Measurements from ENCODE around the gene CHRM5. TPM values are rescaled to one million over a fixed set of nuclear protein-coding genes. Genes with fewer than 3 reads are reported as not detected.

CHRM5 gene, protein sequence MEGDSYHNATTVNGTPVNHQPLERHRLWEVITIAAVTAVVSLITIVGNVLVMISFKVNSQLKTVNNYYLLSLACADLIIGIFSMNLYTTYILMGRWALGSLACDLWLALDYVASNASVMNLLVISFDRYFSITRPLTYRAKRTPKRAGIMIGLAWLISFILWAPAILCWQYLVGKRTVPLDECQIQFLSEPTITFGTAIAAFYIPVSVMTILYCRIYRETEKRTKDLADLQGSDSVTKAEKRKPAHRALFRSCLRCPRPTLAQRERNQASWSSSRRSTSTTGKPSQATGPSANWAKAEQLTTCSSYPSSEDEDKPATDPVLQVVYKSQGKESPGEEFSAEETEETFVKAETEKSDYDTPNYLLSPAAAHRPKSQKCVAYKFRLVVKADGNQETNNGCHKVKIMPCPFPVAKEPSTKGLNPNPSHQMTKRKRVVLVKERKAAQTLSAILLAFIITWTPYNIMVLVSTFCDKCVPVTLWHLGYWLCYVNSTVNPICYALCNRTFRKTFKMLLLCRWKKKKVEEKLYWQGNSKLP
- not detected for total RNA-seq
- long read RNA-seq, partial matches to known transcripts = 0 of 6 reads
- long read RNA-seq, other reads (novel, unspliced or antisense) = 6 of 6 reads

DNA sequence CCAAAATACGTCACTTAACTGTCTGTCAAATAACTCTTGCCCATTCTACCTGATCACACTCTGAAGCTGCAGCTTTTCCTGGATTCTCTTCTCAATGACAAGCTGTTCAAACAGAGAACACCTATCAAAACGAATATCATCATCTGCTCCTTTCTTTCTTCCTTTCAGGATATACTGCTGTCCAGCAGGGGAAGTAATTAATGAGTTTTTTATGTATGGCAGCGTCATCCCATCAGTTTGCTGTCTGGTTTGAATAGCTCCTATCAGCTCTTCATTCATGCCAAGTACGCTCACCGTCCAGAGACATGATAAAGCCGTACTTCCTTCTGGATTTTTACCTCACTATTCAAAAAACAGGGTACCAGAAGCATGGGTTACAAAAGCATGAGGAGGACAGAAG, at the start of gene CHRM5:
TSS of gene CHRM5 (plus strand) at position 274 of the 400 bp plus-strand sequence. CDS start 94,221 bp downstream, outside the sequence.
- DNase-seq (no peak), ATAC-seq (no peak)
- TF ChIP-seq, protein P1, sequence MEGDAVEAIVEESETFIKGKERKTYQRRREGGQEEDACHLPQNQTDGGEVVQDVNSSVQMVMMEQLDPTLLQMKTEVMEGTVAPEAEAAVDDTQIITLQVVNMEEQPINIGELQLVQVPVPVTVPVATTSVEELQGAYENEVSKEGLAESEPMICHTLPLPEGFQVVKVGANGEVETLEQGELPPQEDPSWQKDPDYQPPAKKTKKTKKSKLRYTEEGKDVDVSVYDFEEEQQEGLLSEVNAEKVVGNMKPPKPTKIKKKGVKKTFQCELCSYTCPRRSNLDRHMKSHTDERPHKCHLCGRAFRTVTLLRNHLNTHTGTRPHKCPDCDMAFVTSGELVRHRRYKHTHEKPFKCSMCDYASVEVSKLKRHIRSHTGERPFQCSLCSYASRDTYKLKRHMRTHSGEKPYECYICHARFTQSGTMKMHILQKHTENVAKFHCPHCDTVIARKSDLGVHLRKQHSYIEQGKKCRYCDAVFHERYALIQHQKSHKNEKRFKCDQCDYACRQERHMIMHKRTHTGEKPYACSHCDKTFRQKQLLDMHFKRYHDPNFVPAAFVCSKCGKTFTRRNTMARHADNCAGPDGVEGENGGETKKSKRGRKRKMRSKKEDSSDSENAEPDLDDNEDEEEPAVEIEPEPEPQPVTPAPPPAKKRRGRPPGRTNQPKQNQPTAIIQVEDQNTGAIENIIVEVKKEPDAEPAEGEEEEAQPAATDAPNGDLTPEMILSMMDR (IDR thresholded peaks at IDR 0.05) = no peak

DNA sequence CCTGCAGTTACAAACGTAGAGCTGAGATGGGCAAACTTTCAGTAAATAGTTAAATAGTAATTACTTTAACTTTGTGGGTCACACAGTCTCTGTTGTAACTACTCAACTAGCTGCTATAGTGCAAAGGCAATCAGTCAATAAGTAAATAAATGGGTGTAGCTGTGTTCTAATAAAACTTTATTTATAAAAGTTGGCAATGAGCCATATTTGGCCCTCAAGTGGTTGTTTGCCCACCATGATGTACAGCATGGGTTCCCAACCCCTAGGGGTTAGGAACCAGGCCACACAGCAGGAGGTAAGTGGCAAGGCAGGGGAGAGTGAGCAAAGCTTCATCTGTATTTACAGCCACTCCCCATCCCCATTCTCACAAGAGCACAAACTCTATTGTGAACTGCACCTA, 44.9 kb upstream of the CHRM5 start:
- ATAC-seq = no peak
- no peak for DNase-seq
- TF ChIP-seq, protein P1 (IDR thresholded peaks at IDR 0.05) = no peak
- Histone ChIP-seq H3K36me3 (no peaks in the 10 kb centered on the region), H3K9me3 (no peaks in the 10 kb centered on the region), H3K27me3 (ENCODE audit: low read depth) (no peaks in the 10 kb centered on the region), H3K4me1 (no peaks in the 10 kb centered on the region), H3K4me3 (no peak overlapping the region), H3K27ac (no peak overlapping the region)
- intact Hi-C loops (cut with DNase I) = no loop called here

More for the DNA sequence above, at the start of gene CHRM5:
- Histone ChIP-seq H3K4me1 (no peaks in the 10 kb centered on the region), H3K4me3 (no peak within 1 kb of the TSS), H3K36me3 (no peaks in the 10 kb centered on the region), H3K27me3 (ENCODE audit: low read depth) (no peaks in the 10 kb centered on the region), H3K27ac (no peak within 1 kb of the TSS), H3K9me3 (no peaks in the 10 kb centered on the region)
- intact Hi-C loops (cut with DNase I) = no loop called here

DNA sequence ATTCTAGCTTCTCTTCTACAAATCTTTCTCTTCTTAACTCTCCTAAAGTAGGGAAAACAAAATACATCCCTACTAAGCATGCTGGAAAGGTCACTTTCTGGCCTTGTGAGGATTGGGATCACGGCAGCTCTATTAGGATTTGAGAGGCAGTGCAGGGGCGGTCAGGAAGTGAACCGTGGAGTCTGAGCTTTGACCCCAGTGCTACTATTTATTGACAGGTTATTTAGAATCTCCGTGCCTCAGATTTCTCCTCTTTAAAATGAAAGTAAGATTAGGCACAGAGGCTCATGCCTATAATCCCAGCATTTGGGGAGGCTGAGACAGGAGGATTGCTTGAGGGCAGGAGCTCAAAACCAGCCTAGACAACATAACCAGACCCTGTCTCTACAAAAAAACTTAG, 42.0 kb upstream of the CHRM5 start:
- Histone ChIP-seq H3K27ac (no peak overlapping the region), H3K36me3 (no peaks in the 10 kb centered on the region), H3K9me3 (no peaks in the 10 kb centered on the region), H3K27me3 (ENCODE audit: low read depth) (no peaks in the 10 kb centered on the region), H3K4me1 (no peaks in the 10 kb centered on the region), H3K4me3 (no peak overlapping the region)
- no peak for ATAC-seq
- TF ChIP-seq, protein P1 (IDR thresholded peaks at IDR 0.05) = no peak
- DNase-seq = no peak
- intact Hi-C loops (cut with DNase I) = no loop called here

DNA sequence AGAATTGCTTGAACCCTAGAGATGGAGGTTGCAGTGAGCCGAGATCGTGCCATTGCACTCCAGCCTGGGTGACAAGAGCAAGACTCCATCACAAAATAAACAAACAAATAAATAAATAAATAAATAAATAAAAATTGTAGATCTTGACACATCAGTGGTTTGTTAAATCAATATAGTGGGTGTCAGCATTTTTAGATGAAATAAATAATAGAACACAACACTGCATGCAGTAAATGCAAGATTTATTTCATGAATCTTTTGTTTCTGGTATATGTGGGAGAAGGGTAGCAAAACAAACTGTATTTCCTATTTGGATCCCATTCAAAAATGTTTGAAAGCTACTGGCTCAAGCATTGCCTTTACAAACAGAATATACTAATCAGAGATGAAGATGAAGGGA, 35.6 kb upstream of the CHRM5 start:
- intact Hi-C loops (cut with DNase I) = no loop called here
- H3K4me3 ChIP-seq = no peak overlapping the region
- H3K27ac ChIP-seq = no peak overlapping the region
- H3K27me3 ChIP-seq (ENCODE audit: low read depth) = no peaks in the 10 kb centered on the region
- TF ChIP-seq, protein P1 (IDR thresholded peaks at IDR 0.05) = no peak
- no peaks in the 10 kb centered on the region for H3K4me1 ChIP-seq
- H3K36me3 ChIP-seq = no peaks in the 10 kb centered on the region
- ATAC-seq = no peak
- H3K9me3 ChIP-seq = no peaks in the 10 kb centered on the region
- no peak for DNase-seq

DNA sequence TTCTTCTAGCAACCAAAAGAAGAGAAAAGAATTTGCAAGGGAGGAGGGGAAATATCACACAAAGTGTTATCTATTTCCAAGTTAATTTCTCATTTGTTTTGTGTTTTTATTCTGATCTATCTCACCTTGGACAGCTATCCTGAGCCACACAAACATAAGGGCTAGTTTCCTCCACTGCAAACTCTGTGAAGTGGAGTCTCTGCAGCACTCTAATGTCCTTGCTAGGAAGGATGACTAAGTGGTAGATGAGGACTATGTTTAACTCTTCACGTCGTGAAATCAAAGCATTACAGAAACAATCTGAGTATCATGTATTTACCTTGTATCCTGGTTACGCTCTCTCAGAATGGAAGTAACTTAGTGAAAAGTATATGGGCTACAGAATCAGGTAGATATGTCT, 33.9 kb upstream of the CHRM5 start:
- intact Hi-C loops (cut with DNase I) = no loop called here
- Histone ChIP-seq H3K9me3 (no peaks in the 10 kb centered on the region), H3K27ac (no peak overlapping the region), H3K36me3 (no peaks in the 10 kb centered on the region), H3K4me1 (no peaks in the 10 kb centered on the region), H3K27me3 (ENCODE audit: low read depth) (no peaks in the 10 kb centered on the region), H3K4me3 (no peak overlapping the region)
- ATAC-seq = peak; percentile 57 to 68
- TF ChIP-seq, protein P1 (IDR thresholded peaks at IDR 0.05) = no peak
- no peak for DNase-seq
